ENCODE data around the gene SPDEF.

GRCh38 chr6:34576286-34576955 is 20.3 kb upstream of the SPDEF start:
- TF ChIP-seq EZH2 (IDR thresholded peaks at IDR 0.05) (no peak), POLR2AphosphoS5 (IDR thresholded peaks at IDR 0.05; ENCODE audit: borderline replicate concordance, low read depth, low read length) (no peak), FOXP2 (optimal IDR thresholded peaks at IDR 0.05; ENCODE audit: control extremely low read depth, extremely low read length, insufficient read depth) (no peak)
